GM12878 (cell line): ENCODE measurements around the gene MAPKAP1. TPM values are rescaled to one million over a fixed set of nuclear protein-coding genes. Genes with fewer than 3 reads are reported as not detected.
A peak's percentile ranks its signal among the peaks of the same experiment; 100 is the strongest.

Source experiments
- BACH1 ChIP-seq: fragments of 450-650 bp; IDR thresholded peaks from 2 replicates; pipeline ENCODE4 v1.6.1; 2017; ENCODE audit warnings: mild to moderate bottlenecking, borderline replicate concordance
- BHLHE40 ChIP-seq, 2 experiments: fragments of 450-650 bp in 1 of 2; IDR thresholded peaks; 2 replicates each; pipeline ENCODE4 v1.6.1; 2011 to 2017; ENCODE audit warnings: low read depth in 2 of 2, borderline replicate concordance in 1 of 2, improper control_type of control experiment in 1 of 2, low read length in 1 of 2, mild to moderate bottlenecking in 1 of 2
- CBFB ChIP-seq: IDR thresholded peaks from 2 replicates; pipeline ENCODE4 v1.6.1; 2016; ENCODE audit warnings: antibody characterized with exemption, low read depth
- CREB1 ChIP-seq: IDR thresholded peaks from 2 replicates; pipeline ENCODE4 v1.6.1; 2012; ENCODE audit warnings: low read depth, mild to moderate bottlenecking, inconsistent platforms
- HDAC2 ChIP-seq: fragments of 200-600 bp; sonication (generic); IDR thresholded peaks from 2 replicates; pipeline ENCODE4 v1.6.1; 2017
- RAD21 ChIP-seq: IDR thresholded peaks from 2 replicates; pipeline ENCODE4 v1.6.1; 2011; ENCODE audit warnings: mild to moderate bottlenecking, low read depth, low read length, moderate library complexity; ENCODE audit not compliant: insufficient read depth
- RBBP5 ChIP-seq: fragments of 200-600 bp; sonication (generic); conservative IDR thresholded peaks from 2 replicates; pipeline ENCODE4 v1.6.1; 2016
- RUNX3 ChIP-seq: IDR thresholded peaks from 2 replicates; pipeline ENCODE4 v1.6.1; 2012; ENCODE audit warnings: low read length, inconsistent platforms
- SMAD1 ChIP-seq: fragments of 450-650 bp; IDR thresholded peaks from 2 replicates; pipeline ENCODE4 v1.6.1; 2018; ENCODE audit warnings: mild to moderate bottlenecking, low read depth; ENCODE audit not compliant: partially characterized antibody
- ZBED1 ChIP-seq: IDR thresholded peaks from 2 replicates; pipeline ENCODE4 v1.6.1; 2016; ENCODE audit warnings: borderline replicate concordance
- ZNF217 ChIP-seq: fragments of 450-650 bp; IDR thresholded peaks from 2 replicates; pipeline ENCODE4 v1.6.1; 2017; ENCODE audit warnings: antibody characterized with exemption, mild to moderate bottlenecking
- ZNF24 ChIP-seq: fragments of 450-650 bp; IDR thresholded peaks from 2 replicates; pipeline ENCODE4 v1.6.1; 2017; ENCODE audit warnings: antibody characterized with exemption, mild to moderate bottlenecking
- ZNF622 ChIP-seq: fragments of 450-650 bp; IDR thresholded peaks from 2 replicates; pipeline ENCODE4 v1.6.1; 2017; ENCODE audit warnings: mild to moderate bottlenecking, inconsistent platforms
- polyA plus RNA-seq, 11 experiments: library from polyadenylated mRNA; depleted of rRNA in 4 of 11; unstranded in 6 of 11; stranded (reverse) in 5 of 11; fragments of >200 nt; fragmentation: Nextera tagmentation in 4 of 11; fragmentation: Illumina TruSeq in 1 of 11; extraction: Ambion mirVana in 4 of 11; extraction: Trizol in 1 of 11; gene quantifications; 1 replicate in 1 of 11; 2 replicates in 10 of 11; pipeline versions ENCODE4 v1.2.1 to v1.2.3, GENCODE V29; 2011 to 2016; ENCODE audit warnings: inconsistent platforms in 2 of 11, missing spikeins in 2 of 11, low read depth in 1 of 11
- total RNA-seq, 4 experiments: library from RNA; depleted of rRNA in 3 of 4; stranded (reverse); fragments of >200 nt in 3 of 4; fragmentation: Illumina TruSeq in 1 of 4; extraction: Trizol in 1 of 4; gene quantifications; 2 replicates each; pipeline versions ENCODE4 v1.2.1 to v1.2.3, GENCODE V29; 2013 to 2021
- TF ChIP-seq, protein P1 (sequence below): fragments of 450-650 bp; IDR thresholded peaks from 2 replicates; pipeline ENCODE4 v1.6.1; 2017; ENCODE audit warnings: borderline replicate concordance
- TF ChIP-seq, protein P2 (sequence below): fragments of 450-650 bp; IDR thresholded peaks from 2 replicates; pipeline ENCODE4 v1.6.1; 2017; ENCODE audit warnings: antibody characterized with exemption, mild to moderate bottlenecking, moderate library complexity
- TF ChIP-seq, protein P3 (sequence below): IDR thresholded peaks from 2 replicates; pipeline ENCODE4 v1.6.1; 2012; ENCODE audit warnings: low read length, inconsistent platforms
- TF ChIP-seq, protein P4 (sequence below): fragments of 150-350 bp; IDR thresholded peaks from 2 replicates; pipeline ENCODE4 v1.6.1; 2016; ENCODE audit warnings: low read depth, low read length
- TF ChIP-seq, protein P5 (sequence below): fragments of 450-650 bp; formaldehyde crosslinking; IDR thresholded peaks from 2 replicates; pipeline ENCODE4 v1.4.0; 2022; ENCODE audit warnings: mild to moderate bottlenecking, moderate library complexity

Gene MAPKAP1
- total and polyA plus RNA-seq, 10 of the 15 experiments (the other 5 are each of a cell fraction or from before 2014, with no cell fraction given) = 5.1 to 188 (median 105) TPM

DNA sequence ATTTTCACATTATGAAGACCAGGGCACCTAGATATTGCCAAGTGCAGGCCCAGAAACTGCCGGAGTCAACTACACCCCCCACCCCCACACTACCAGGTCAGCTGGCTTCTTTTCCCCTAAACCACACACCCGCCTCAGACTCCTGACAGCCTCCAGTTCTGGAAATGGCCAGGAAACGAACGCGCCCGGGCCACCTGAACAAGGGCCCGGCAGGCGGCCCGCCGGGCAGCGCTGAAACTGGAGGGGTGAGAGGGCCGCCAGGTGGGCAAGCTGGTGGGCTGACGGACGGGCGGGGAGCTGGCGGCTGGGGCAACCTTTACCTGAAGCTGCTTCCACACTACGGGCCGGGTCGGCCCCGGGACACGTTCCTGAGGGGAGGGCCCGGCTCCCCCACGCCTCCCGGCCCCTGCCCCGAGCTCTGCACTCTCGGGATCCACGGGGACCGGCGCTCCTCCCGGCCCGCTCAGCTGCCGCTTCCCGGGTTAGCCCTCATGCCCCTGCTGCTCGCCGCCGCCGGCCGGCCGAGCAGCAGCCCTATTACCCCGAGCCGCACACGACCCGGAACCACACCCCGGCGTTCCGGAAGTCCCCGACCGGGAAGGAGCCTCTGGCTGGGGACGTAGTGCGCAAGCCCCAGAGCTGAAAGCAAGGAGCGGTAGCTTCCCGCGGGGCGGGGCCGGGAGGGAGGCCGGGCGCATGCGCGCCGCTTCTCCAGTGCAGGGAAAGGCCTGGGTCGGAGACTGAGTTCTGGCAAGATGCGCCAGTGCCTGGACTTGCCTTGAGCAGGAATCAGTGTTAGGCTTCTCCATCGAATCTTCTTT is at the start of gene MAPKAP1 (continued):
- TF ChIP-seq ZNF24 (0 out of 2 replicates have a peak, but pooled peaks have one; percentile 26), BHLHE40 (IDR thresholded peaks at IDR 0.05; ENCODE audit: borderline replicate concordance in 1 of 2, low read depth in 2 of 2, low read length in 1 of 2) (peak in 1 of 2 experiments; percentile 81; a peak in 2 of 4 replicates), CBFB (peak; percentile 46; the same call in 1 of the 2 replicates), ZBED1 (no peak), ZNF622 (no peak), ZNF217 (no peak), CREB1 (no peak), BACH1 (peak; percentile 79; the same call in 1 of the 2 replicates), RBBP5 (no peak), RAD21 (no peak), HDAC2 (no peak), RUNX3 (peak; percentile 50), SMAD1 (no peak)
- TF ChIP-seq, protein P1, sequence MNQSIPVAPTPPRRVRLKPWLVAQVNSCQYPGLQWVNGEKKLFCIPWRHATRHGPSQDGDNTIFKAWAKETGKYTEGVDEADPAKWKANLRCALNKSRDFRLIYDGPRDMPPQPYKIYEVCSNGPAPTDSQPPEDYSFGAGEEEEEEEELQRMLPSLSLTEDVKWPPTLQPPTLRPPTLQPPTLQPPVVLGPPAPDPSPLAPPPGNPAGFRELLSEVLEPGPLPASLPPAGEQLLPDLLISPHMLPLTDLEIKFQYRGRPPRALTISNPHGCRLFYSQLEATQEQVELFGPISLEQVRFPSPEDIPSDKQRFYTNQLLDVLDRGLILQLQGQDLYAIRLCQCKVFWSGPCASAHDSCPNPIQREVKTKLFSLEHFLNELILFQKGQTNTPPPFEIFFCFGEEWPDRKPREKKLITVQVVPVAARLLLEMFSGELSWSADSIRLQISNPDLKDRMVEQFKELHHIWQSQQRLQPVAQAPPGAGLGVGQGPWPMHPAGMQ = no peak
- TF ChIP-seq, protein P2, sequence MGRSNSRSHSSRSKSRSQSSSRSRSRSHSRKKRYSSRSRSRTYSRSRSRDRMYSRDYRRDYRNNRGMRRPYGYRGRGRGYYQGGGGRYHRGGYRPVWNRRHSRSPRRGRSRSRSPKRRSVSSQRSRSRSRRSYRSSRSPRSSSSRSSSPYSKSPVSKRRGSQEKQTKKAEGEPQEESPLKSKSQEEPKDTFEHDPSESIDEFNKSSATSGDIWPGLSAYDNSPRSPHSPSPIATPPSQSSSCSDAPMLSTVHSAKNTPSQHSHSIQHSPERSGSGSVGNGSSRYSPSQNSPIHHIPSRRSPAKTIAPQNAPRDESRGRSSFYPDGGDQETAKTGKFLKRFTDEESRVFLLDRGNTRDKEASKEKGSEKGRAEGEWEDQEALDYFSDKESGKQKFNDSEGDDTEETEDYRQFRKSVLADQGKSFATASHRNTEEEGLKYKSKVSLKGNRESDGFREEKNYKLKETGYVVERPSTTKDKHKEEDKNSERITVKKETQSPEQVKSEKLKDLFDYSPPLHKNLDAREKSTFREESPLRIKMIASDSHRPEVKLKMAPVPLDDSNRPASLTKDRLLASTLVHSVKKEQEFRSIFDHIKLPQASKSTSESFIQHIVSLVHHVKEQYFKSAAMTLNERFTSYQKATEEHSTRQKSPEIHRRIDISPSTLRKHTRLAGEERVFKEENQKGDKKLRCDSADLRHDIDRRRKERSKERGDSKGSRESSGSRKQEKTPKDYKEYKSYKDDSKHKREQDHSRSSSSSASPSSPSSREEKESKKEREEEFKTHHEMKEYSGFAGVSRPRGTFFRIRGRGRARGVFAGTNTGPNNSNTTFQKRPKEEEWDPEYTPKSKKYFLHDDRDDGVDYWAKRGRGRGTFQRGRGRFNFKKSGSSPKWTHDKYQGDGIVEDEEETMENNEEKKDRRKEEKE = no peak
- TF ChIP-seq, protein P3, sequence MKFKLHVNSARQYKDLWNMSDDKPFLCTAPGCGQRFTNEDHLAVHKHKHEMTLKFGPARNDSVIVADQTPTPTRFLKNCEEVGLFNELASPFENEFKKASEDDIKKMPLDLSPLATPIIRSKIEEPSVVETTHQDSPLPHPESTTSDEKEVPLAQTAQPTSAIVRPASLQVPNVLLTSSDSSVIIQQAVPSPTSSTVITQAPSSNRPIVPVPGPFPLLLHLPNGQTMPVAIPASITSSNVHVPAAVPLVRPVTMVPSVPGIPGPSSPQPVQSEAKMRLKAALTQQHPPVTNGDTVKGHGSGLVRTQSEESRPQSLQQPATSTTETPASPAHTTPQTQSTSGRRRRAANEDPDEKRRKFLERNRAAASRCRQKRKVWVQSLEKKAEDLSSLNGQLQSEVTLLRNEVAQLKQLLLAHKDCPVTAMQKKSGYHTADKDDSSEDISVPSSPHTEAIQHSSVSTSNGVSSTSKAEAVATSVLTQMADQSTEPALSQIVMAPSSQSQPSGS = no peak
- TF ChIP-seq, protein P4, sequence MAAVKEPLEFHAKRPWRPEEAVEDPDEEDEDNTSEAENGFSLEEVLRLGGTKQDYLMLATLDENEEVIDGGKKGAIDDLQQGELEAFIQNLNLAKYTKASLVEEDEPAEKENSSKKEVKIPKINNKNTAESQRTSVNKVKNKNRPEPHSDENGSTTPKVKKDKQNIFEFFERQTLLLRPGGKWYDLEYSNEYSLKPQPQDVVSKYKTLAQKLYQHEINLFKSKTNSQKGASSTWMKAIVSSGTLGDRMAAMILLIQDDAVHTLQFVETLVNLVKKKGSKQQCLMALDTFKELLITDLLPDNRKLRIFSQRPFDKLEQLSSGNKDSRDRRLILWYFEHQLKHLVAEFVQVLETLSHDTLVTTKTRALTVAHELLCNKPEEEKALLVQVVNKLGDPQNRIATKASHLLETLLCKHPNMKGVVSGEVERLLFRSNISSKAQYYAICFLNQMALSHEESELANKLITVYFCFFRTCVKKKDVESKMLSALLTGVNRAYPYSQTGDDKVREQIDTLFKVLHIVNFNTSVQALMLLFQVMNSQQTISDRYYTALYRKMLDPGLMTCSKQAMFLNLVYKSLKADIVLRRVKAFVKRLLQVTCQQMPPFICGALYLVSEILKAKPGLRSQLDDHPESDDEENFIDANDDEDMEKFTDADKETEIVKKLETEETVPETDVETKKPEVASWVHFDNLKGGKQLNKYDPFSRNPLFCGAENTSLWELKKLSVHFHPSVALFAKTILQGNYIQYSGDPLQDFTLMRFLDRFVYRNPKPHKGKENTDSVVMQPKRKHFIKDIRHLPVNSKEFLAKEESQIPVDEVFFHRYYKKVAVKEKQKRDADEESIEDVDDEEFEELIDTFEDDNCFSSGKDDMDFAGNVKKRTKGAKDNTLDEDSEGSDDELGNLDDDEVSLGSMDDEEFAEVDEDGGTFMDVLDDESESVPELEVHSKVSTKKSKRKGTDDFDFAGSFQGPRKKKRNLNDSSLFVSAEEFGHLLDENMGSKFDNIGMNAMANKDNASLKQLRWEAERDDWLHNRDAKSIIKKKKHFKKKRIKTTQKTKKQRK = no peak
- TF ChIP-seq, protein P5, sequence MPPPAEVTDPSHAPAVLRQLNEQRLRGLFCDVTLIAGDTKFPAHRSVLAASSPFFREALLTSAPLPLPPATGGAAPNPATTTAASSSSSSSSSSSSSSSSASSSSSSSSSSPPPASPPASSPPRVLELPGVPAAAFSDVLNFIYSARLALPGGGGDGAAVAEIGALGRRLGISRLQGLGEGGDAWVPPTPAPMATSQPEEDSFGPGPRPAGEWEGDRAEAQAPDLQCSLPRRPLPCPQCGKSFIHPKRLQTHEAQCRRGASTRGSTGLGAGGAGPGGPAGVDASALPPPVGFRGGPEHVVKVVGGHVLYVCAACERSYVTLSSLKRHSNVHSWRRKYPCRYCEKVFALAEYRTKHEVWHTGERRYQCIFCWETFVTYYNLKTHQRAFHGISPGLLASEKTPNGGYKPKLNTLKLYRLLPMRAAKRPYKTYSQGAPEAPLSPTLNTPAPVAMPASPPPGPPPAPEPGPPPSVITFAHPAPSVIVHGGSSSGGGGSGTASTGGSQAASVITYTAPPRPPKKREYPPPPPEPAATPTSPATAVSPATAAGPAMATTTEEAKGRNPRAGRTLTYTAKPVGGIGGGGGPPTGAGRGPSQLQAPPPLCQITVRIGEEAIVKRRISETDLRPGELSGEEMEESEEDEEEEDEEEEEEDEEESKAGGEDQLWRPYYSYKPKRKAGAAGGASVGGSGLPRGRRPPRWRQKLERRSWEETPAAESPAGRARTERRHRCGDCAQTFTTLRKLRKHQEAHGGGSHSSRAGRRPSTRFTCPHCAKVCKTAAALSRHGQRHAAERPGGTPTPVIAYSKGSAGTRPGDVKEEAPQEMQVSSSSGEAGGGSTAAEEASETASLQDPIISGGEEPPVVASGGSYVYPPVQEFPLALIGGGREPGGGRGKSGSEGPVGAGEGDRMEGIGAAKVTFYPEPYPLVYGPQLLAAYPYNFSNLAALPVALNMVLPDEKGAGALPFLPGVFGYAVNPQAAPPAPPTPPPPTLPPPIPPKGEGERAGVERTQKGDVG (CRISPR knock-in tag) = no peak
